Astrocyte of the hippocampus (primary cell): ENCODE measurements around the gene NPM1.
A peak's percentile ranks its signal among the peaks of the same experiment; 100 is the strongest.
"Not testable (repeated sequence)": the region's sequence is repeated elsewhere in the genome, so short reads cannot be mapped to it uniquely, and the experiment has no call there.

ENCODE experiments used
- DNase-seq: peaks from one replicate; pipeline ENCODE4 v3.0.0; 2011; ENCODE audit warnings: low read depth, low spot score

Gene NPM1, protein sequence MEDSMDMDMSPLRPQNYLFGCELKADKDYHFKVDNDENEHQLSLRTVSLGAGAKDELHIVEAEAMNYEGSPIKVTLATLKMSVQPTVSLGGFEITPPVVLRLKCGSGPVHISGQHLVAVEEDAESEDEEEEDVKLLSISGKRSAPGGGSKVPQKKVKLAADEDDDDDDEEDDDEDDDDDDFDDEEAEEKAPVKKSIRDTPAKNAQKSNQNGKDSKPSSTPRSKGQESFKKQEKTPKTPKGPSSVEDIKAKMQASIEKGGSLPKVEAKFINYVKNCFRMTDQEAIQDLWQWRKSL

GRCh38 chr5:171387345-171387969 lies at the start of gene NPM1:
Gene NPM1, plus strand, starts transcription at chr5:171387849. Its CDS starts 100 bp downstream, at chr5:171387949.
- DNase-seq, result peak; percentile 100

GRCh38 chr5:171340042-171340441 lies 47.6 kb upstream of the NPM1 start:
- DNase-seq, result no peak

- no peak for DNase-seq
Measured at GRCh38 chr5:171340491-171340890, 47.2 kb upstream of the NPM1 start.

DNA sequence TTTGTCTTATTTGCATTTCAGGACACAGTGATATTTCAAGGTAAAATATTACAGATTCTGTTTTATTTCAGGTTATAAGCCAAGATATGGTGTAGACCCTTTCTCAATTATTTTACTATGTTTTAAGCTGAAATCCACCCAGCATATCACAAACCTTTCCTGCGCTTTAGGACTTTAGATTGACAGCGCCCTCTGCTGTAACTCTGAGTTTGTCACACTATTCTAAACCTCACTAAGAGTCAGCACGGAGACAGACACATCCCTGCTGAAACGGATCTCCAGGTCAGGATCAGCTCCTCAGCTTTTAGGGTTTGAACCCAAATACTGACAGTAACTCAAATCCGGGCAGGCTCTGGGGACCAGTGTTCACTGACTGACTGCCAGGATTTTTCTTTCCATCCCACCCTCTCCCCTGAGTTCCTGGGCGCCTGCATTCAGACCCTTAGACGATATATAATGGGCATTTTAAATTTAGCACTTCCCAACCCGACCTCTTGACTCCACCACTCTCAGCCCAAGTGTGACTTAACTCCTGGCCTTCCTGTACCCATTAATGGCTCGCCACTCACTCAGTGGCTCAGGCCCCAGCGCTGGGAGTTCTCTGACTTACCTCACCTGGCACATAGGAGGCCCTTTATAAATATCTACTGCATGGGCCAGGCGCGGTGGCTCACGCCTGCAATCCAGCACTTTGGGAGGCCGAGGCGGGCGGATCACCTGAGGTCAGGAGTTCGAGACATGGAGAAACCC lies 45.1 kb upstream of the NPM1 start:
- peak; percentile 78 for DNase-seq

- DNase-seq, result no peak
Measured at GRCh38 chr5:171344936-171345608, 42.6 kb upstream of the NPM1 start.

- no peak for DNase-seq
Measured at GRCh38 chr5:171351536-171352073, 36.0 kb upstream of the NPM1 start.

DNA sequence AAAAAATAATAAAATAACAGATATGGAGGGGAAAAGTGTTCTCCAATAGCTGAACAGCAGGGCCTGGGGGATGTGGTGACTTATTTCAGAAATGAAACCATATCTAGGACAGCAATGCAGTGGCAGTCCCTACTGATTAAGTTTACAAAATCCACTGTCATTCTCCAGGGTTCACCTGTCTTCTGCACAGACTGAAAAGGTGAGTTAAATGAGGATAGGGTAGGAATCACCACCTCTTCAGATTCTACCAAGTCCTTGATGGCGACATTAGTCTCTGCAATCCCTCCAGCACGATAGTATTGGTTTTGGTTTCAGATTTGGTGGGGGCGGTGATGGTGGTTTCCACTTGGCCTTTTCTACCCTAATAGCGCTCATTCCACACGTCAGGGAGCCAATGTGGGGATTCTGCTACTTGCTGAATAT lies 32.3 kb upstream of the NPM1 start:
- DNase-seq, result no peak

GRCh38 chr5:171357843-171358242 lies 29.8 kb upstream of the NPM1 start:
- no peak for DNase-seq

DNA sequence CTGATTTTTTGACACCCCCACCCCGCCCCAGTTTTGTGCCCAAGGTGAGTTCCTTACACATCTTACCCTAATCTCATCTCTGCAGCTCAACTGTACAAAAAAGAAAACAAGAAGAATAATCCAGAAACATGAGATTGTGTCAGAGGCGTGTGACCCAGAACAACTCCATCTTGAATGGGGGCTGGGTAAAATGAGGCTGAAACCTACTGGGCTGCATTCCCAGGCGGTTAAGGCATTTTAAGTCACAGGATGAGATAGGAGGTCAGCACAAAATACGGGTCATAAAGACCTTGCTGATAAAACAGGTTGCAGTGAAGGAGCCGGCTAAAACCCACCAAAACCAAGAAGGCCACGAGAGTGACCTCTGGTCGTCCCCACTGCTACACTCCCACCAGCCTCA lies 26.5 kb upstream of the NPM1 start:
- not testable (repeated sequence) for DNase-seq

GRCh38 chr5:171363249-171363648 lies 24.4 kb upstream of the NPM1 start:
- not testable (repeated sequence) for DNase-seq

- DNase-seq, result no peak
Measured at GRCh38 chr5:171363846-171364245, 23.8 kb upstream of the NPM1 start.

DNA sequence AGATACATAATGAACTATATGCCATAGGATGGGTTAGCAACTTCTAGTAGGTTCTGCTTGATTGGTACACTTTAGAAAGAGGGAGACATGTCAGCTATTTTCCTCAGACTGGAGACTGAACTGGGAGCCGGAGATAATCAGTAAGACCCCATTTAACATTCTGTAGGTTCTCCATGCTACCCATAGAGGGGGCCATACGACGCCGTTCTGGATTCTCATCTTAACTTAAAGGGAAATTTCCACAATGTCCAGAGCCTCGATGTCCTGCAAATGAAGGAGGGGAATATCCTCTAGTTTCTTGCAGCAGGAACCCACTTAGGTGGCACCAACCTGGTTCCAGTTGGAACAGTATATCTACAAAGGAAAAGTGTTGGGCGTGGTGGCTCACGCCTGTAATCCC lies 22.3 kb upstream of the NPM1 start:
- no peak for DNase-seq

DNA sequence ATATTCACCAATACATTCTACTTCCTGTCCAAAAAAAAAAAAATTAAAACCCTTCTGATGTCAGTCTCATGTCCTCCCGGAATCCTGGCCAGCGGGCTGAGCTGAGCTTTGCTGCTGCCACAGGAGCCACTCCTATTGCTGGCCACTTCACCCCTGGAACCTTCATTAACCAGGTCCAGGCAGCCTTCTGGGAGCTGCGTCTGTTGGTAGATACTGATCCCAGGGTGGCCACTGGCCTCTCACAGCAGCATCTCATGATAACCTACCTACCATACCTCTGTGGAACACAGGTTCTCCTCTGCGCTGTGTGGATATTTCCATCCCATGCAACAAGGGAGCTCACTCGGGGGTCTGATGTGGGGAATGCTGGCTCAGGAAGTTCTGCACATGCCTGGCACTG lies 21.0 kb upstream of the NPM1 start:
- DNase-seq, result no peak

DNA sequence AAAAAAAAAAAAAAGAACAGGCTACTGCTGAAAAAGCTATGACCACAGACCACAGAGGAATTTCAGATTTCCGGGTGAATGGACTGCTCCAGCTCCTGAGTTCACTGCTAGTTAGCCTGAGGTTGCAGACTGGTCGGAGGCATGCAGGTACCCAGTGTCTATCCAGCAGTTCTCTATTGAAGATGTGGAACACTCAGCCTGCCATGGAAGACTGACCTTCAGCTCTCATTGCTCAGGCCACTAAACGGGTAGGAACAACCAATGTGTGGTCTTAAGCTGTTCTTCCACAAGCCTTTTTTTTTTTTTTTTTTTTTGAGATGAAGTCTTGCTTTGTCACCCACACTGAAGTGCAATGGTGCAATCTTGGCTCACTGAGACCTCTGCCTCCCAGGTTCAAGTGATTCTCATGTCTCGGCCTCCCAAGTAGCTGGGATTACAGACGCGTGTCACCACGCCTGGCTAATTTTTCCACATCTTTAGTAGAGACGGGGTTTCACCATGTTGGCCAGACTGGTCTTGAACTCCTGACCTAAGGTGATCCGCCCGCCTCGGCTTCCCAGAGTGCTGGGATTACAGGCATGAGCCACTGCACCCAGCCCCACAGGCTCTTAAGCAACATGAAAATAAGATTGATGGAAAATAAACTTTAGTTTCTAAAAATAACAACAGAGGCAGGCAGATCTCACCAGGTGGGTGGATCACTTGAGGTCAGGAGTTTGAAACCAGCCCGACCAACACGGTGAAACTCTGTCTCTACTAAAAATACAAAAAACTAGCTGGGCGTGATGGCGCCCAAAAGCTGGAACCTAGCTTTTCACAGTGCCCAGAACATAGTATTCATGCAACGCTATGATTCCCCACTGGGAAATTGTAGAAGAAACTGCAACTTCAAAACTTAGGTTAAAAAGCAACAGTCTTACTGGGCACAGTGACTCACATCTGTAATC lies 20.0 kb upstream of the NPM1 start:
- DNase-seq, result peak; percentile 92

DNA sequence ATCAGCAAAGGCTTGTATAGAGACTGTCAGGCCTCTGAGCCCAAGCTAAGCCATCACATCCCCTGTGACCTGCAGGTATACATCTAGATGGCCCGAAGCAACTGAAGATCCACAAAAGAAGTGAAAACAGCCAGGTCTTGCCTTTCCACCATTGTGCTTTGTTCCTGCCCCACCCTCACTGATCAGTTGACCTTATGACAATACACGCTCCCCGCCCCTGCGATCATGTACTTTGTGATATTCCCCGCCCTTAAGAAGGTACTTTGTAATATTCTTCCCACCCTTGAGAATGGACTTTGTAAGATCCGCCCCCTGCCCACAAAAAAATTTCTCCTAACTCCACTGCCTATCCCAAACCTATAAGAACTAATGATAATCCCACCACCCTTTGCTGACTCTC lies 18.6 kb upstream of the NPM1 start:
- no peak for DNase-seq

DNA sequence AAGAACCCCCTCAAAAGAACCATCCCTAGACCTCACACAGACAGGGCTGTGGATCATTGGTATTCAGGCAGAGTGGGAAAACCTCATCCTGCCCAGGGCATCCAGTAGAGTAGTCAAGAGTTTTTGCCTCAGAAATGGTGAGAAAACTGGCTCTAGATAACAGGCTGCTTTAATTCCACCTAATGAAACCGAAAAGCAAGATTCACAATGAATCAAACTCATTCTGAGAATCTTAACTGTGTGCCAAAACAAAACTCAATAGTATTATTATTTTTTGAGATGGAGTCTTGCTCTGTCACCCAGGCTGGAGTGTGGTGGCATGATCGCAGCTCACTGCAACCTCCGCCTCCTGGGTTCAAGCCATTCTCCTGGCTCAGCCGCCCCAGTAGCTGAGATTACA lies 17.8 kb upstream of the NPM1 start:
- DNase-seq, result no peak

GRCh38 chr5:171370881-171371280 lies 16.8 kb upstream of the NPM1 start:
- not testable (repeated sequence) for DNase-seq

DNA sequence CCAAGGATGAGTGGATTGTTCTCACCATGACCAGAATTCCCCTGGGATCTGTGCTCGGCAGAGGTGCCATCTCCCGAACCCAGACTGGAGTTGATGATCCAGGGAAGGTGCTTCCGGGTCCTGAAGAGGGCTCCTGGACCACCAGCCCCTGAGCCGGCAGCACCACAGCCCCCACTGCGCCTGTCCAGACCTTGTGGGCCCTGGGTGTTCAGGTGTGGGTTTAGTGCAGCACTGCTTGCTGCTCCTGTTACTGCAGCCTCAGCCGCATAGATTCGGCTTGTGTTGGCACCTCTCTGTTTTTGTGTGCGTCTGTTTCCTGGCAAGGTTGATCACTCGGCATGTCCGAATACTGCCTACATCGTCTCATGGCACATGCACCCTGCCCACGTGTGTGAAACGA lies 16.3 kb upstream of the NPM1 start:
- no peak for DNase-seq

GRCh38 chr5:171379961-171380360 lies 7.7 kb upstream of the NPM1 start:
- no peak for DNase-seq

GRCh38 chr5:171384416-171384815 lies 3.2 kb upstream of the NPM1 start:
- not testable (repeated sequence) for DNase-seq

- not testable (repeated sequence) for DNase-seq
Measured at GRCh38 chr5:171384999-171385398, 2.6 kb upstream of the NPM1 start.
